Activated CD8-positive, alpha-beta memory T cell treated with anti-CD3 and anti-CD28 coated beads for 4 hours (primary cell): ENCODE measurements around the gene STEAP1.
"Not testable (repeated sequence)": the region's sequence is repeated elsewhere in the genome, so short reads cannot be mapped to it uniquely, and the experiment has no call there.

Experiments used
- DNase-seq, 2 donors: peaks; one replicate each; pipeline ENCODE4 v3.0.0-alpha.2; 2020; ENCODE audit warnings: low read depth in 2 of 2

The STEAP1 gene

GRCh38 chr7:90173127-90173844 lies 19.0 kb downstream of the STEAP1 start:
- DNase-seq = no peak

- DNase-seq = no peak
Observed at GRCh38 chr7:90175667-90176066, 21.4 kb downstream of the STEAP1 start.

- DNase-seq = no peak
Observed at GRCh38 chr7:90176195-90176594, 21.9 kb downstream of the STEAP1 start.

GRCh38 chr7:90178166-90178565 lies 23.9 kb downstream of the STEAP1 start:
- no peak for DNase-seq

GRCh38 chr7:90178679-90179278 lies 24.5 kb downstream of the STEAP1 start:
- no peak for DNase-seq

GRCh38 chr7:90180011-90180585 lies 25.8 kb downstream of the STEAP1 start:
- DNase-seq = no peak

GRCh38 chr7:90180649-90181048 lies 26.4 kb downstream of the STEAP1 start:
- DNase-seq = no peak

- DNase-seq = no peak
Observed at GRCh38 chr7:90181485-90181884, 27.2 kb downstream of the STEAP1 start.

GRCh38 chr7:90186290-90186689 lies 32.0 kb downstream of the STEAP1 start:
- not testable (repeated sequence) for DNase-seq

- no peak for DNase-seq
Observed at GRCh38 chr7:90187507-90188050, 33.3 kb downstream of the STEAP1 start.

- no peak for DNase-seq
Observed at GRCh38 chr7:90188281-90188680, 34.0 kb downstream of the STEAP1 start.

GRCh38 chr7:90190995-90191394 lies 36.7 kb downstream of the STEAP1 start:
- no peak for DNase-seq

GRCh38 chr7:90191648-90192047 lies 37.4 kb downstream of the STEAP1 start:
- DNase-seq = no peak

- DNase-seq = no peak
Observed at GRCh38 chr7:90192876-90193750, 38.8 kb downstream of the STEAP1 start.

GRCh38 chr7:90194911-90195809 lies 40.9 kb downstream of the STEAP1 start:
- DNase-seq = no peak

- DNase-seq = no peak
Observed at GRCh38 chr7:90201500-90202195, 47.4 kb downstream of the STEAP1 start.

- DNase-seq = no peak
Observed at GRCh38 chr7:90207956-90208355, 53.7 kb downstream of the STEAP1 start.

GRCh38 chr7:90209776-90210175 lies 55.5 kb downstream of the STEAP1 start:
- no peak for DNase-seq

- no peak for DNase-seq
Observed at GRCh38 chr7:90210475-90210874, 56.2 kb downstream of the STEAP1 start.

- DNase-seq = no peak
Observed at GRCh38 chr7:90210981-90211380, 56.7 kb downstream of the STEAP1 start.
